ENCODE measurements around the gene IDUA. TPM values are rescaled to one million over a fixed set of nuclear protein-coding genes. Genes with fewer than 3 reads are reported as not detected.

Gene IDUA
- total RNA-seq, 1 donor from 2014 or later, result 18.0 TPM

- Mint-ChIP-seq H3K27me3 (ENCODE audit: low read depth) (peaks cover 50% of the 10 kb centered on the region), H3K36me3 (ENCODE audit: low read depth) (peaks cover 3% of the 10 kb centered on the region), H3K9me3 (no peaks in the 10 kb centered on the region), H3K27ac (ENCODE audit: unreplicated experiment) (no peak overlapping the region), H3K4me1 (peaks cover 16% of the 10 kb centered on the region), H3K4me3 (no peak overlapping the region)
- DNase-seq (ENCODE audit: low read depth, low spot score), result peak; percentile 54
- peak; percentile 45 for TF ChIP-seq CTCF (conservative IDR thresholded peaks at IDR 0.05)
These were observed 22.9 kb downstream of the IDUA start for GRCh38 chr4:1009542-1010394.

GRCh38 chr4:1010395-1011021 lies 23.7 kb downstream of the IDUA start:
- peak; percentile 14 for TF ChIP-seq CTCF (conservative IDR thresholded peaks at IDR 0.05)
- DNase-seq (ENCODE audit: low read depth, low spot score), result no peak
- Mint-ChIP-seq H3K36me3 (ENCODE audit: low read depth) (peaks cover 3% of the 10 kb centered on the region), H3K27me3 (ENCODE audit: low read depth) (peaks cover 46% of the 10 kb centered on the region), H3K4me1 (peaks cover 16% of the 10 kb centered on the region), H3K9me3 (no peaks in the 10 kb centered on the region), H3K27ac (ENCODE audit: unreplicated experiment) (no peak overlapping the region), H3K4me3 (peak overlapping the region; percentile 84)

- Mint-ChIP-seq H3K27ac (ENCODE audit: unreplicated experiment) (no peak within 1 kb of the TSS), H3K36me3 (ENCODE audit: low read depth) (peaks cover 3% of the 10 kb centered on the region), H3K4me1 (peaks cover 16% of the 10 kb centered on the region), H3K4me3 (peak within 1 kb of the TSS; percentile 84), H3K27me3 (ENCODE audit: low read depth) (peaks cover 40% of the 10 kb centered on the region), H3K9me3 (no peaks in the 10 kb centered on the region)
- no peak for TF ChIP-seq CTCF (conservative IDR thresholded peaks at IDR 0.05)
- DNase-seq (ENCODE audit: low read depth, low spot score), result peak; percentile 88
These were observed 24.3 kb downstream of the IDUA start, which contains the start of gene FGFRL1 for GRCh38 chr4:1011022-1011665. Gene FGFRL1, plus strand, starts transcription at chr4:1011626. Its CDS starts 860 bp downstream, at chr4:1012486.

GRCh38 chr4:1011666-1012033 lies 24.8 kb downstream of the IDUA start:
- Mint-ChIP-seq H3K36me3 (ENCODE audit: low read depth) (peaks cover 3% of the 10 kb centered on the region), H3K4me3 (no peak overlapping the region), H3K9me3 (no peaks in the 10 kb centered on the region), H3K27ac (ENCODE audit: unreplicated experiment) (no peak overlapping the region), H3K27me3 (ENCODE audit: low read depth) (peaks cover 35% of the 10 kb centered on the region), H3K4me1 (peaks cover 16% of the 10 kb centered on the region)
- DNase-seq (ENCODE audit: low read depth, low spot score), result no peak
- TF ChIP-seq CTCF (conservative IDR thresholded peaks at IDR 0.05), result no peak

- Mint-ChIP-seq H3K36me3 (ENCODE audit: low read depth) (no peaks in the 10 kb centered on the region), H3K27ac (ENCODE audit: unreplicated experiment) (no peak overlapping the region), H3K27me3 (ENCODE audit: low read depth) (peaks cover 29% of the 10 kb centered on the region), H3K9me3 (no peaks in the 10 kb centered on the region), H3K4me3 (peak overlapping the region; percentile 51), H3K4me1 (peaks cover 16% of the 10 kb centered on the region)
- no peak for TF ChIP-seq CTCF (conservative IDR thresholded peaks at IDR 0.05)
- no peak for DNase-seq (ENCODE audit: low read depth, low spot score)
These were observed 25.3 kb downstream of the IDUA start for GRCh38 chr4:1012034-1012739.

Measured in neural crest cell (in vitro differentiated cells).